LoVo (cell line): ENCODE data around the gene NUP210.

Experiments
- DNase-seq: peaks from one replicate; pipeline ENCODE4 v3.0.0-alpha.2; 2016; ENCODE audit warnings: low spot score

NUP210 gene

GRCh38 chr3:13288732-13289718 lies 131.1 kb downstream of the NUP210 start:
- no peak for DNase-seq

- no peak for DNase-seq
Measured at GRCh38 chr3:13287833-13288232, 132.3 kb downstream of the NUP210 start.

- no peak for DNase-seq
Measured at GRCh38 chr3:13286873-13287272, 133.2 kb downstream of the NUP210 start.

- no peak for DNase-seq
Measured at GRCh38 chr3:13285007-13285567, 135.0 kb downstream of the NUP210 start.

GRCh38 chr3:13283877-13284264 lies 136.3 kb downstream of the NUP210 start:
- no peak for DNase-seq

GRCh38 chr3:13282986-13283876 lies 136.9 kb downstream of the NUP210 start:
- DNase-seq = no peak

- DNase-seq = no peak
Measured at GRCh38 chr3:13282358-13282985, 137.7 kb downstream of the NUP210 start.

- no peak for DNase-seq
Measured at GRCh38 chr3:13281507-13282357, 138.4 kb downstream of the NUP210 start.

- DNase-seq = no peak
Measured at GRCh38 chr3:13280811-13281506, 139.2 kb downstream of the NUP210 start.

- no peak for DNase-seq
Measured at GRCh38 chr3:13280122-13280790, 139.9 kb downstream of the NUP210 start.

- DNase-seq = no peak
Measured at GRCh38 chr3:13279532-13279910, 140.6 kb downstream of the NUP210 start.

- DNase-seq = no peak
Measured at GRCh38 chr3:13278783-13279531, 141.2 kb downstream of the NUP210 start.

GRCh38 chr3:13277860-13278531 lies 142.1 kb downstream of the NUP210 start:
- DNase-seq = no peak

GRCh38 chr3:13277196-13277813 lies 142.8 kb downstream of the NUP210 start:
- DNase-seq = no peak

GRCh38 chr3:13276438-13277195 lies 143.5 kb downstream of the NUP210 start:
- no peak for DNase-seq

GRCh38 chr3:13275376-13276005 lies 144.6 kb downstream of the NUP210 start:
- no peak for DNase-seq
